ENCODE results near the gene MRO.
"Not testable (repeated sequence)": the region's sequence is repeated elsewhere in the genome, so short reads cannot be mapped to it uniquely, and the experiment has no call there.

MRO gene

GRCh38 chr18:50790948-50791347 is 28.9 kb downstream of the MRO start:
- Histone ChIP-seq H3K9me3 (no peaks in the 10 kb centered on the region), H3K27me3 (peaks cover 0 to 6% of the 10 kb centered on the region in 2 donors), H3K4me3 (no peak overlapping the region), H3K4me1 (no peaks in the 10 kb centered on the region), H3K36me3 (no peaks in the 10 kb centered on the region), H3K27ac (no peak overlapping the region)
- no peak for DNase-seq
- intact Hi-C loops (cut with DNase I; ENCODE audit: low total_unique reads), result no loop called here
- TF ChIP-seq, protein P1, sequence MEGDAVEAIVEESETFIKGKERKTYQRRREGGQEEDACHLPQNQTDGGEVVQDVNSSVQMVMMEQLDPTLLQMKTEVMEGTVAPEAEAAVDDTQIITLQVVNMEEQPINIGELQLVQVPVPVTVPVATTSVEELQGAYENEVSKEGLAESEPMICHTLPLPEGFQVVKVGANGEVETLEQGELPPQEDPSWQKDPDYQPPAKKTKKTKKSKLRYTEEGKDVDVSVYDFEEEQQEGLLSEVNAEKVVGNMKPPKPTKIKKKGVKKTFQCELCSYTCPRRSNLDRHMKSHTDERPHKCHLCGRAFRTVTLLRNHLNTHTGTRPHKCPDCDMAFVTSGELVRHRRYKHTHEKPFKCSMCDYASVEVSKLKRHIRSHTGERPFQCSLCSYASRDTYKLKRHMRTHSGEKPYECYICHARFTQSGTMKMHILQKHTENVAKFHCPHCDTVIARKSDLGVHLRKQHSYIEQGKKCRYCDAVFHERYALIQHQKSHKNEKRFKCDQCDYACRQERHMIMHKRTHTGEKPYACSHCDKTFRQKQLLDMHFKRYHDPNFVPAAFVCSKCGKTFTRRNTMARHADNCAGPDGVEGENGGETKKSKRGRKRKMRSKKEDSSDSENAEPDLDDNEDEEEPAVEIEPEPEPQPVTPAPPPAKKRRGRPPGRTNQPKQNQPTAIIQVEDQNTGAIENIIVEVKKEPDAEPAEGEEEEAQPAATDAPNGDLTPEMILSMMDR (IDR thresholded peaks at IDR 0.05), result no peak

- H3K27me3 ChIP-seq, result peaks cover 0 to 5% of the 10 kb centered on the region in 2 donors
- no peaks in the 10 kb centered on the region for H3K36me3 ChIP-seq
- intact Hi-C loops (cut with DNase I; ENCODE audit: low total_unique reads), result no loop called here
- no peaks in the 10 kb centered on the region for H3K4me1 ChIP-seq
- TF ChIP-seq, protein P1 (IDR thresholded peaks at IDR 0.05), result no peak
- DNase-seq, result no peak
- H3K9me3 ChIP-seq, result no peaks in the 10 kb centered on the region
- no peak overlapping the region for H3K27ac ChIP-seq
- H3K4me3 ChIP-seq, result no peak overlapping the region
Measured at GRCh38 chr18:50790241-50790640, 29.6 kb downstream of the MRO start.

DNA sequence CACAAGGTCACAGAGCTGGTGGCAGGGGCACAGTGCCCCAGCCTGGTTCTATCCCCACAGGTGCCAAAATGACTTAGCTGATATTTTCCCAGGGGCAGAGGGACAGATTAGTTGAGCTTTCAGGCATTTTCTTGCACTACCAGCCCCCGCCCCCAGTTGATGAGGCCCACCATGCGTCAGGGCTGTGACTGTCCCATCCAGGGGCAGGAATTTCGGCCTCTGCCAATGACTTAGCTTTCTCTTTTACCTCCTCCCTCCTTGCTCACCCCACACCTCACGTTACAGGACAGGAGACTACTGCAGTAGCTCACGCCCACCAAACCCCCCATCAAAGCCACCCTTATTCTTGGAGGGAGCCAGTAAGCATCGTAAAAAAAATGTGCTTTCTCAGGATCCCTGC is 31.5 kb downstream of the MRO start:
- intact Hi-C loops (cut with DNase I; ENCODE audit: low total_unique reads), result no loop called here
- no peak overlapping the region for H3K27ac ChIP-seq
- no peaks in the 10 kb centered on the region for H3K9me3 ChIP-seq
- peaks cover 0 to 3% of the 10 kb centered on the region in 2 donors for H3K27me3 ChIP-seq
- H3K4me3 ChIP-seq, result no peak overlapping the region
- TF ChIP-seq, protein P1 (IDR thresholded peaks at IDR 0.05), result no peak
- H3K36me3 ChIP-seq, result no peaks in the 10 kb centered on the region
- no peaks in the 10 kb centered on the region for H3K4me1 ChIP-seq
- DNase-seq, result no peak

- intact Hi-C loops (cut with DNase I; ENCODE audit: low total_unique reads), result no loop called here
- TF ChIP-seq, protein P1 (IDR thresholded peaks at IDR 0.05), result no peak
- Histone ChIP-seq H3K4me3 (no peak overlapping the region), H3K36me3 (no peaks in the 10 kb centered on the region), H3K27ac (no peak overlapping the region), H3K4me1 (no peaks in the 10 kb centered on the region), H3K9me3 (no peaks in the 10 kb centered on the region), H3K27me3 (no peaks in the 10 kb centered on the region)
- DNase-seq, result no peak
Measured at GRCh38 chr18:50786864-50787263, 33.0 kb downstream of the MRO start.

DNA sequence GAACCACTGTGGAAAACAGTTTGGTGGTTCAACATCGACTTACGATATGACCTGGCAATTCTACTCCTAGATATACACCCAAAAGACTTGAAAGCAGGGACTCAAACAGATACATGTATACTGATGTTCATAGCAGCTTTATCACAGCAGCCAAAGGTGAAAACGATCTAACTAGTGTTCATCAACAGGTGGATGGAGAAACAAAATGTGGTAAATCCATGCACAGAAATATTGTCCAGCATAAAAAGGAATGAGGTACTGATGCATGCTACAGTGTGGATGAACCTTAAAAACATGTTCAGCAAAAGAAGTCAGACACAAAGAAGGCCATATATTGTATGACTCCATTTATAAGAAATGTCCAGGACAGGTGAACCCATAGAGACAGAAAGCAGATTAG is 36.3 kb downstream of the MRO start:
- intact Hi-C loops (cut with DNase I; ENCODE audit: low total_unique reads), result loop anchor here (2.0 to 5.0 kb wide), 2 partner anchors 116 to 277 kb away; no protein-coding TSS in a partner anchor
- H3K4me1 ChIP-seq, result no peaks in the 10 kb centered on the region
- no peaks in the 10 kb centered on the region for H3K36me3 ChIP-seq
- no peak overlapping the region for H3K27ac ChIP-seq
- DNase-seq, result no peak
- H3K27me3 ChIP-seq, result no peaks in the 10 kb centered on the region
- no peaks in the 10 kb centered on the region for H3K9me3 ChIP-seq
- H3K4me3 ChIP-seq, result no peak overlapping the region
- TF ChIP-seq, protein P1 (IDR thresholded peaks at IDR 0.05), result no peak

GRCh38 chr18:50779021-50779420 is 40.8 kb downstream of the MRO start:
- H3K4me1 ChIP-seq; intact Hi-C loops (cut with DNase I; ENCODE audit: low total_unique reads); H3K9me3 ChIP-seq; H3K27ac ChIP-seq; H3K4me3 ChIP-seq; H3K27me3 ChIP-seq; H3K36me3 ChIP-seq; DNase-seq: not testable (repeated sequence)

Data from tibial artery (tissue), 4 donors.